ENCODE results near the gene NXNL1. TPM values are rescaled to one million over a fixed set of nuclear protein-coding genes. Genes with fewer than 3 reads are reported as not detected.
"Not testable (repeated sequence)": the region's sequence is repeated elsewhere in the genome, so short reads cannot be mapped to it uniquely, and the experiment has no call there.

Gene NXNL1
- total and polyA plus RNA-seq, 2 of the 13 experiments (the other 11 are each of a cell fraction or from before 2014, with no cell fraction given): not detected

DNA sequence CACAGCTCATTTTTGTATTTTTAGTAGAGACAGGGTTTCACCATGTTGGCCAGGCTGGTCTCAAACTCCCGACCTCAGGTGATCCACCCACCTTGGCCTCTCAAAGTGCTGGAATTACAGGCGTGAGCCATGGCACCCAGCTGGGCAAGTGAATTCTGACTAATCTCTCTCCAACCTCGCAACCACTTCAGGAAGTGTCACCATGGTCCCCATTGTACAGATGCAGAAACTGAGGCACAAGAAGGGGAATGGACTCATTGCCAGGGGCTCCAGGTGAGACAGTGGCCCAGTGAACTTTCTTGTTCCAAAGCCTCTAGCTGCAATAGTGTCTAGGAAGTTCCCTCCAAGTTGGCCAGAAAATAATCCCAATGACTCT is 47.8 kb upstream of the NXNL1 start:
- H2AFZ ChIP-seq (ENCODE audit: low read length): not testable (repeated sequence)

DNA sequence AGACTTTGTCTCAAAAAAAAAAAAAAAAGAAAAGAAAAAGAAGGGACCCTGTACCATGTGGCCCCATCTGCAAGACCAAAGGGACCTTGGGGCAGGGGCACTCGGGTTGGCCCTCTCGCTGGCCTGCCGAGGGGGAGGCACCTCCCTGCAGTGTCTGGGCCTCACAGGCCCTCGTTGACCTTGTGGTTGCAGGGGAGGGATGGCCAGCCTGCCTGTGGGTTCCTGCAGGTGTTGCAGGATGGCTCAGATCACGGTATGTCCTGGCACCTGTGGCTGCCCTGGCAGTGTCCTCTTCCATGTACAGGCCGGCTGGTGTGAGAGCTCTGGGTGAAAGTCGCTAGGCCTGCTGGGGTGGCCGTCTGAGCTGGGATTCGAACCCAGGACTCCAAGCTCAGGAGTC is 46.0 kb upstream of the NXNL1 start:
- FAIRE-seq (no peak), DNase-seq (ENCODE audit: low spot score) (no peak), ATAC-seq (no peak)
- 59% methylated on average over 5 of the region's 9 CpGs for WGBS (ENCODE audit: low lambda C conversion rate)
- intact Hi-C loops (cut with micrococcal nuclease; ENCODE audit: unreplicated experiment): no loop called here
- Histone ChIP-seq H4K20me1 (ENCODE audit: insufficient read depth, low read length) (no peaks in the 10 kb centered on the region), H3K4me2 (ENCODE audit: low read depth, low read length) (no peak overlapping the region), H3K27me3 (ENCODE audit: control insufficient read depth in 1 of 2, insufficient read depth in 2 of 2, low read length in 2 of 2) (no peaks in the 10 kb centered on the region; a peak in 1 of 5 replicates), H3K36me3 (replicated peaks in 1 of 2; ENCODE audit: control insufficient read depth in 1 of 2, insufficient read depth in 2 of 2, low read length in 2 of 2) (0 out of 5 replicates have a peak, but pooled peaks cover 0 to 4% of the 10 kb centered on the region in 2 experiments), H3K4me1 (ENCODE audit: insufficient read depth, low read length) (peaks cover 39% of the 10 kb centered on the region), H3K27ac (ENCODE audit: extremely low read length, insufficient read depth, low read length) (peak overlapping the region; percentile 47), H2AFZ (ENCODE audit: low read length) (no peak overlapping the region), H3K9ac (ENCODE audit: insufficient read depth, low read depth, low read length) (no peak overlapping the region), H3K9me3 (ENCODE audit: low read length) (no peaks in the 10 kb centered on the region), H3K79me2 (ENCODE audit: insufficient read depth, low read length) (peaks cover 19% of the 10 kb centered on the region), H3K4me3 (replicated peaks in 1 of 3; ENCODE audit: insufficient read depth in 1 of 3, low read depth in 2 of 3, low read length in 3 of 3) (no peak overlapping the region)
- in situ Hi-C loops (cut with HindIII; ENCODE audit: extremely low pct_ligation_motif_present, low pct_unique_long_range_greater_than_20kb): no loop called here
- BruUV-seq (replicated peaks): no TSS peak
- ChIA-PET CTCF (ENCODE audit: low intra/inter-chr PET ratio, low total read pairs) (no interaction called here), POLR2A (no interaction called here)
- TF ChIP-seq NFE2 (CRISPR knock-in tag; IDR thresholded peaks at IDR 0.05) (no peak), HNRNPL (IDR thresholded peaks at IDR 0.05; ENCODE audit: low read depth, low read length) (0 out of 2 replicates have a peak, but pooled peaks have one; percentile 24), CAMTA2 (CRISPR knock-in tag; IDR thresholded peaks at IDR 0.05; ENCODE audit: borderline replicate concordance) (no peak), SYNCRIP (IDR thresholded peaks at IDR 0.05; ENCODE audit: insufficient read depth, low read depth, low read length) (no peak), AGO1 (IDR thresholded peaks at IDR 0.05; ENCODE audit: low read depth, low read length, poor library complexity, severe bottlenecking) (peak; percentile 67), PHF20 (CRISPR knock-in tag; IDR thresholded peaks at IDR 0.05) (no peak), AGO2 (optimal IDR thresholded peaks at IDR 0.05; ENCODE audit: low read depth, low read length) (peak; percentile 87), CHCHD3 (CRISPR knock-in tag; IDR thresholded peaks at IDR 0.05) (no peak), IKZF4 (CRISPR knock-in tag; IDR thresholded peaks at IDR 0.05; ENCODE audit: borderline replicate concordance, low read depth, not compliant biosample characterization) (no peak), ZNF776 (CRISPR knock-in tag; IDR thresholded peaks at IDR 0.05) (no peak)
- TF ChIP-seq, protein P1, sequence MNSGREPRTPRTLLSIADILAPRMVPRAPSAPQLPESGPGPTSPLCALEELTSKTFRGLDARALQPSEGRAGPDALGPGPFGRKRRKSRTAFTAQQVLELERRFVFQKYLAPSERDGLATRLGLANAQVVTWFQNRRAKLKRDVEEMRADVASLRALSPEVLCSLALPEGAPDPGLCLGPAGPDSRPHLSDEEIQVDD (CRISPR knock-in tag; IDR thresholded peaks at IDR 0.05; ENCODE audit: borderline replicate concordance): no peak

More for the DNA sequence above, 47.8 kb upstream of the NXNL1 start:
- H3K9me3 ChIP-seq (ENCODE audit: low read length); H3K27me3 ChIP-seq (ENCODE audit: control insufficient read depth in 1 of 2, insufficient read depth in 2 of 2, low read length in 2 of 2); ATAC-seq; intact Hi-C loops (cut with micrococcal nuclease; ENCODE audit: unreplicated experiment); FAIRE-seq; H4K20me1 ChIP-seq (ENCODE audit: insufficient read depth, low read length); in situ Hi-C loops (cut with HindIII; ENCODE audit: extremely low pct_ligation_motif_present, low pct_unique_long_range_greater_than_20kb); BruUV-seq (replicated peaks); H3K36me3 ChIP-seq (replicated peaks in 1 of 2; ENCODE audit: control insufficient read depth in 1 of 2, insufficient read depth in 2 of 2, low read length in 2 of 2); DNase-seq (ENCODE audit: low spot score): not testable (repeated sequence)
- Histone ChIP-seq H3K79me2 (ENCODE audit: insufficient read depth, low read length) (peaks cover 20% of the 10 kb centered on the region), H3K27ac (ENCODE audit: extremely low read length, insufficient read depth, low read length) (peak overlapping the region; percentile 93), H3K4me2 (ENCODE audit: low read depth, low read length) (peak overlapping the region; percentile 61), H3K9ac (ENCODE audit: insufficient read depth, low read depth, low read length) (peak overlapping the region; percentile 72), H3K4me3 (replicated peaks in 1 of 3; ENCODE audit: insufficient read depth in 1 of 3, low read depth in 2 of 3, low read length in 3 of 3) (peak overlapping the region in 1 of 3 experiments; percentile 16; a peak in 1 of 6 replicates), H3K4me1 (ENCODE audit: insufficient read depth, low read length) (peaks cover 52% of the 10 kb centered on the region)
- POLR2A ChIA-PET: interaction anchor here (1.1 to 4.3 kb wide), 4 partner anchors 9 to 346 kb away, joined by 3 to 45 read pairs (median 4); partner anchors contain the start of gene MVB12A
- CTCF ChIA-PET (ENCODE audit: low intra/inter-chr PET ratio, low total read pairs): interaction anchor here (2.2 kb wide), 1 partner anchor 13 kb away, joined by 7 read pairs; no protein-coding TSS in a partner anchor
- TF ChIP-seq ZNF776 (CRISPR knock-in tag; IDR thresholded peaks at IDR 0.05): 0 out of 2 replicates have a peak, but pooled peaks have one; percentile 35
- TF ChIP-seq ZNF629 (CRISPR knock-in tag; conservative IDR thresholded peaks at IDR 0.05): peak; percentile 95
- peak; percentile 20; the same call in 1 of the 2 replicates for TF ChIP-seq ADNP (CRISPR knock-in tag; IDR thresholded peaks at IDR 0.05)
- 0 out of 2 replicates have a peak, but pooled peaks have one; percentile 42 for TF ChIP-seq KDM1A (CRISPR knock-in tag; IDR thresholded peaks at IDR 0.05)
- TF ChIP-seq RCOR2 (CRISPR knock-in tag; IDR thresholded peaks at IDR 0.05): 0 out of 2 replicates have a peak, but pooled peaks have one; percentile 14
- peak; percentile 77; the same call in 1 of the 2 replicates for TF ChIP-seq ZMYM3 (CRISPR knock-in tag; IDR thresholded peaks at IDR 0.05)
- 0 out of 2 replicates have a peak, but pooled peaks have one; percentile 36 for TF ChIP-seq CSRNP1 (CRISPR knock-in tag; IDR thresholded peaks at IDR 0.05)
- 49% methylated on average over 3 of the region's 3 CpGs for WGBS (ENCODE audit: low lambda C conversion rate)

Measured in HepG2 (cell line).